B cell (primary cell): Measurements from ENCODE around the gene SLC18B1. TPM values are rescaled to one million over a fixed set of nuclear protein-coding genes. Genes with fewer than 3 reads are reported as not detected.

Experiments used
- ATAC-seq: fragments of 200-7000 bp; cut with Tn5 transposase; one replicate; pipeline ENCODE4 v1.10.0; 2021; ENCODE audit warnings: low read depth, mild to moderate bottlenecking, moderate number of reproducible peaks, moderate library complexity
- CTCF ChIA-PET: fragments of 350-600 bp; sonication (Branson Sonifier 250); formaldehyde crosslinking; loops from one replicate; lab custom pipeline; 2021; ENCODE audit warnings: antibody characterized with exemption, inconsistent platforms; lab: Charles Lee
- POLR2A ChIA-PET: fragments of 350-600 bp; sonication (Branson Sonifier 250); formaldehyde crosslinking; loops from one replicate; lab custom pipeline; 2021; ENCODE audit warnings: antibody characterized with exemption; lab: Charles Lee
- DNase-seq: peaks from one replicate; pipeline ENCODE4 v3.0.0; 2013
- H2AFZ ChIP-seq: 2 replicates; pipeline ENCODE4 v1.6.1; 2012; ENCODE audit warnings: mild to moderate bottlenecking, low read depth, low read length; ENCODE audit not compliant: insufficient read depth, poor library complexity, severe bottlenecking
- H3K27ac ChIP-seq, 2 donors: 1 replicate in 1 of 2; 2 replicates in 1 of 2; pipeline ENCODE4 v1.5.1; 2012 to 2013; ENCODE audit warnings: low read length in 2 of 2, mild to moderate bottlenecking in 2 of 2, moderate library complexity in 1 of 2
- H3K27me3 ChIP-seq, 4 experiments: fragments of 200-600 bp in 1 of 4; sonication (generic) in 1 of 4; replicated peaks in 1 of 4; 1 replicate in 2 of 4; 2 replicates in 2 of 4; pipeline versions ENCODE4 v1.6.1 to v1.7.0; 2013 to 2016; ENCODE audit warnings: low read length in 3 of 4, mild to moderate bottlenecking in 2 of 4, mixed read lengths in 1 of 4, moderate library complexity in 1 of 4; ENCODE audit not compliant: insufficient read depth in 4 of 4, control insufficient read depth in 3 of 4; ENCODE audit errors: control extremely low read depth in 1 of 4
- H3K36me3 ChIP-seq, 2 experiments: replicated peaks in 1 of 2; 1 replicate in 1 of 2; 2 replicates in 1 of 2; pipeline versions ENCODE4 v1.6.1 to v1.7.1; 2013; ENCODE audit warnings: low read length in 1 of 2; ENCODE audit not compliant: insufficient read depth in 2 of 2, control insufficient read depth in 1 of 2; ENCODE audit errors: control extremely low read depth in 1 of 2, extremely low read depth in 1 of 2
- H3K4me1 ChIP-seq, 2 donors: fragments of 200-600 bp in 1 of 2; sonication (generic) in 1 of 2; 1 replicate in 1 of 2; 2 replicates in 1 of 2; pipeline versions ENCODE4 v1.5.1 to v1.6.1; 2013 to 2017; ENCODE audit warnings: low read length in 2 of 2; ENCODE audit not compliant: control insufficient read depth in 2 of 2, insufficient read depth in 2 of 2
- H3K4me2 ChIP-seq: replicated peaks from 2 replicates; pipeline ENCODE3; 2012; ENCODE audit warnings: mild to moderate bottlenecking, low read depth, low read length; ENCODE audit not compliant: poor library complexity, severe bottlenecking
- H3K4me3 ChIP-seq, 5 experiments: fragments of 200-600 bp in 1 of 5; sonication (generic) in 1 of 5; 1 replicate in 3 of 5; 2 replicates in 2 of 5; pipeline versions ENCODE4 v1.5.1 to v1.7.0; 2011 to 2016; ENCODE audit warnings: low read length in 4 of 5, mild to moderate bottlenecking in 4 of 5, low read depth in 2 of 5, control low read depth in 1 of 5, moderate library complexity in 1 of 5; ENCODE audit not compliant: insufficient read depth in 1 of 5; ENCODE audit errors: control extremely low read depth in 1 of 5, extremely low read depth in 1 of 5
- H3K79me2 ChIP-seq: fragments of 200-600 bp; sonication (generic); one replicate; pipeline ENCODE4 v1.6.0; 2016; ENCODE audit warnings: low read length; ENCODE audit not compliant: control insufficient read depth, insufficient read depth
- H3K9ac ChIP-seq: fragments of 200-600 bp; sonication (generic); 2 replicates; pipeline ENCODE4 v1.6.1; 2017; ENCODE audit warnings: mild to moderate bottlenecking, low read length, moderate library complexity
- H3K9me3 ChIP-seq, 3 donors: one replicate each; pipeline versions ENCODE4 v1.6.1 to v1.7.1; 2013; ENCODE audit warnings: low read length in 2 of 3; ENCODE audit not compliant: control insufficient read depth in 2 of 3, insufficient read depth in 1 of 3; ENCODE audit errors: control extremely low read depth in 1 of 3
- H4K20me1 ChIP-seq: 2 replicates; pipeline ENCODE4 v1.6.0; 2012; ENCODE audit warnings: mild to moderate bottlenecking, low read length; ENCODE audit not compliant: insufficient read depth, control insufficient read depth, poor library complexity, severe bottlenecking
- H3K27ac Mint-ChIP-seq: one replicate; pipeline ENCODE4 v1.8.0; 2021; ENCODE audit warnings: mixed read lengths
- H3K27me3 Mint-ChIP-seq: one replicate; pipeline ENCODE4 v1.8.0; 2021; ENCODE audit warnings: mixed read lengths
- H3K4me1 Mint-ChIP-seq: one replicate; pipeline ENCODE4 v1.8.0; 2021; ENCODE audit warnings: mixed read lengths
- H3K4me3 Mint-ChIP-seq: one replicate; pipeline ENCODE4 v1.8.0; 2021; ENCODE audit warnings: mixed read lengths
- H3K9me3 Mint-ChIP-seq: one replicate; pipeline ENCODE4 v1.8.0; 2022; ENCODE audit warnings: mixed read lengths; ENCODE audit not compliant: insufficient read depth
- CTCF ChIP-seq: fragments of 200-600 bp; IDR thresholded peaks from one replicate; pipeline ENCODE4 v1.8.0; 2022; ENCODE audit warnings: antibody characterized with exemption, mild to moderate bottlenecking
- EZH2 ChIP-seq: IDR thresholded peaks from 2 replicates; pipeline ENCODE4 v1.6.1; 2012; ENCODE audit warnings: borderline replicate concordance, low read depth, mild to moderate bottlenecking, moderate library complexity, low read length; ENCODE audit not compliant: insufficient read depth, poor library complexity, severe bottlenecking
- WGBS: methylation state at CpG from one replicate; pipeline ENCODE4 v1.1.5; 2013; ENCODE audit warnings: missing lambda C conversion rate; ENCODE audit not compliant: insufficient coverage; 5-methylcytosine and 5-hydroxymethylcytosine counted together
- intact Hi-C: fragments of 100-400 bp; cut with micrococcal nuclease; formaldehyde crosslinking; loops from one replicate; pipeline ENCODE4 v1.10.0; 2022
- polyA plus RNA-seq: library from polyadenylated mRNA; depleted of rRNA; stranded (reverse); fragments of >200 nt; gene quantifications from 2 replicates; pipeline ENCODE4 v1.2.3, GENCODE V29; 2012
- total RNA-seq, 2 donors: library from RNA; stranded (reverse); fragments of 120-200 nt in 1 of 2; gene quantifications; 1 replicate in 1 of 2; 2 replicates in 1 of 2; pipeline versions ENCODE4 v1.2.3 to v1.2.4, GENCODE V29; 2013 to 2022

SLC18B1 gene
- total and polyA plus RNA-seq, 2 donors (not counting 1 experiment from before 2014, with no cell fraction given), result 9.6 to 21.4 TPM

- Mint-ChIP-seq H3K9me3 (no peaks in the 10 kb centered on the region), H3K27me3 (no peaks in the 10 kb centered on the region), H3K4me1 (peaks cover 27% of the 10 kb centered on the region), H3K4me3 (no peak overlapping the region), H3K27ac (no peak overlapping the region)
- Histone ChIP-seq H3K79me2 (no peaks in the 10 kb centered on the region), H3K4me1 (peaks cover 14 to 43% of the 10 kb centered on the region in 2 donors), H4K20me1 (no peaks in the 10 kb centered on the region), H3K36me3 (peaks cover 9 to 54% of the 10 kb centered on the region in 2 experiments), H3K4me3 (no peak overlapping the region), H2AFZ (no peak overlapping the region), H3K4me2 (no peak overlapping the region), H3K9me3 (no peaks in the 10 kb centered on the region), H3K9ac (no peak overlapping the region), H3K27ac (no peak overlapping the region), H3K27me3 (no peaks in the 10 kb centered on the region)
- ATAC-seq (no peak), DNase-seq (no peak)
- ChIA-PET POLR2A (no interaction called here), CTCF (interaction anchor here (0.9 to 1.0 kb wide), 2 partner anchors 24 to 81 kb away, joined by 3 read pairs; no protein-coding TSS in a partner anchor)
- intact Hi-C loops, result no loop called here
- TF ChIP-seq EZH2, result no peak
- TF ChIP-seq CTCF, result no peak
- 100% methylated on average over 1 of the region's 1 CpG for WGBS
These were observed 46.2 kb downstream of the SLC18B1 start for GRCh38 chr6:132752255-132752654.

GRCh38 chr6:132751828-132752227, 46.6 kb downstream of the SLC18B1 start:
- H3K27me3 ChIP-seq, result no peaks in the 10 kb centered on the region
- no peaks in the 10 kb centered on the region for H4K20me1 ChIP-seq
- no peaks in the 10 kb centered on the region for H3K27me3 Mint-ChIP-seq
- H3K9me3 Mint-ChIP-seq, result no peaks in the 10 kb centered on the region
- H2AFZ ChIP-seq, result no peak overlapping the region
- H3K27ac Mint-ChIP-seq, result peak overlapping the region; percentile 78
- H3K4me1 ChIP-seq, result peaks cover 12 to 39% of the 10 kb centered on the region in 2 donors
- no CpG with 5 or more reads among the region's 1 CpG for WGBS
- intact Hi-C loops, result no loop called here
- peaks cover 27% of the 10 kb centered on the region for H3K4me1 Mint-ChIP-seq
- H3K4me3 ChIP-seq, result no peak overlapping the region
- peak overlapping the region in 1 of 2 donors; percentile 73 for H3K27ac ChIP-seq
- peaks cover 9 to 55% of the 10 kb centered on the region in 2 experiments for H3K36me3 ChIP-seq
- DNase-seq (no peak), ATAC-seq (no peak)
- ChIA-PET POLR2A (interaction anchor here (0.5 kb wide), 1 partner anchor 10 kb away, joined by 3 read pairs; no protein-coding TSS in a partner anchor), CTCF (interaction anchor here (0.9 to 1.2 kb wide), 2 partner anchors 16 to 23 kb away, joined by 3 read pairs; no protein-coding TSS in a partner anchor)
- H3K4me3 Mint-ChIP-seq, result no peak overlapping the region
- no peaks in the 10 kb centered on the region for H3K79me2 ChIP-seq
- TF ChIP-seq EZH2, result no peak
- TF ChIP-seq CTCF, result no peak
- no peak overlapping the region for H3K9ac ChIP-seq
- peak overlapping the region; percentile 32 for H3K4me2 ChIP-seq
- H3K9me3 ChIP-seq, result no peaks in the 10 kb centered on the region
